Measurements from ENCODE around the gene ERBB4. TPM values are rescaled to one million over a fixed set of nuclear protein-coding genes. Genes with fewer than 3 reads are reported as not detected.

ERBB4 gene
- total RNA-seq, 2 donors from 2014 or later, result not detected

GRCh38 chr2:211376410-211376809 lies 1162.2 kb downstream of the ERBB4 start:
- H3K27me3 Mint-ChIP-seq, result no peaks in the 10 kb centered on the region

GRCh38 chr2:211373203-211373602 lies 1165.4 kb downstream of the ERBB4 start:
- no peak for ATAC-seq

More at GRCh38 chr2:211376410-211376809, 1162.2 kb downstream of the ERBB4 start:
- Mint-ChIP-seq H3K9me3 (peaks cover 3% of the 10 kb centered on the region), H3K27ac (no peak overlapping the region), H3K36me3 (no peaks in the 10 kb centered on the region), H3K4me1 (ENCODE audit: low read depth in 2 of 2) (no peaks in the 10 kb centered on the region), H3K4me3 (no peak overlapping the region)
- DNase-seq (ENCODE audit: low spot score) (no peak), ATAC-seq (no peak)

GRCh38 chr2:211371465-211371864 lies 1167.1 kb downstream of the ERBB4 start:
- Mint-ChIP-seq H3K4me3 (no peak overlapping the region), H3K4me1 (ENCODE audit: low read depth in 2 of 2) (no peaks in the 10 kb centered on the region), H3K36me3 (no peaks in the 10 kb centered on the region), H3K9me3 (peaks cover 11% of the 10 kb centered on the region), H3K27me3 (no peaks in the 10 kb centered on the region), H3K27ac (no peak overlapping the region)
- DNase-seq (ENCODE audit: low spot score) (no peak), ATAC-seq (no peak)

More at GRCh38 chr2:211373203-211373602, 1165.4 kb downstream of the ERBB4 start:
- Mint-ChIP-seq H3K4me3 (no peak overlapping the region), H3K36me3 (no peaks in the 10 kb centered on the region), H3K4me1 (ENCODE audit: low read depth in 2 of 2) (no peaks in the 10 kb centered on the region), H3K27ac (no peak overlapping the region), H3K9me3 (peaks cover 4% of the 10 kb centered on the region), H3K27me3 (no peaks in the 10 kb centered on the region)
- DNase-seq (ENCODE audit: low spot score), result no peak

- Mint-ChIP-seq H3K27ac (no peak overlapping the region), H3K4me1 (ENCODE audit: low read depth in 2 of 2) (no peaks in the 10 kb centered on the region), H3K4me3 (no peak overlapping the region), H3K36me3 (no peaks in the 10 kb centered on the region), H3K27me3 (no peaks in the 10 kb centered on the region), H3K9me3 (peaks cover 11% of the 10 kb centered on the region)
- no peak for DNase-seq (ENCODE audit: low spot score)
- no peak for ATAC-seq
Observed at GRCh38 chr2:211368467-211368866, 1170.1 kb downstream of the ERBB4 start.

GRCh38 chr2:211367711-211368110 lies 1170.9 kb downstream of the ERBB4 start:
- H3K4me3 Mint-ChIP-seq, result no peak overlapping the region
- ATAC-seq (no peak), DNase-seq (ENCODE audit: low spot score) (no peak)
- peaks cover 11% of the 10 kb centered on the region for H3K9me3 Mint-ChIP-seq
- H3K4me1 Mint-ChIP-seq (ENCODE audit: low read depth in 2 of 2), result no peaks in the 10 kb centered on the region
- H3K27me3 Mint-ChIP-seq, result no peaks in the 10 kb centered on the region
- no peaks in the 10 kb centered on the region for H3K36me3 Mint-ChIP-seq
- H3K27ac Mint-ChIP-seq, result no peak overlapping the region

- Mint-ChIP-seq H3K4me3 (no peak overlapping the region), H3K9me3 (peaks cover 13% of the 10 kb centered on the region), H3K4me1 (ENCODE audit: low read depth in 2 of 2) (no peaks in the 10 kb centered on the region), H3K27ac (no peak overlapping the region), H3K27me3 (no peaks in the 10 kb centered on the region), H3K36me3 (no peaks in the 10 kb centered on the region)
- DNase-seq (ENCODE audit: low spot score) (no peak), ATAC-seq (no peak)
Observed at GRCh38 chr2:211367293-211367692, 1171.3 kb downstream of the ERBB4 start.

GRCh38 chr2:211364911-211365310 lies 1173.7 kb downstream of the ERBB4 start:
- DNase-seq (ENCODE audit: low spot score), result no peak

GRCh38 chr2:211361383-211361782 lies 1177.2 kb downstream of the ERBB4 start:
- Mint-ChIP-seq H3K27me3 (no peaks in the 10 kb centered on the region), H3K4me3 (no peak overlapping the region), H3K9me3 (peaks cover 6% of the 10 kb centered on the region), H3K4me1 (ENCODE audit: low read depth in 2 of 2) (no peaks in the 10 kb centered on the region), H3K36me3 (no peaks in the 10 kb centered on the region), H3K27ac (no peak overlapping the region)
- ATAC-seq, result no peak
- DNase-seq (ENCODE audit: low spot score), result no peak

More at GRCh38 chr2:211364911-211365310, 1173.7 kb downstream of the ERBB4 start:
- no peaks in the 10 kb centered on the region for H3K27me3 Mint-ChIP-seq
- no peaks in the 10 kb centered on the region for H3K36me3 Mint-ChIP-seq
- no peaks in the 10 kb centered on the region for H3K4me1 Mint-ChIP-seq (ENCODE audit: low read depth in 2 of 2)
- ATAC-seq, result no peak
- no peak overlapping the region for H3K4me3 Mint-ChIP-seq
- peaks cover 14% of the 10 kb centered on the region for H3K9me3 Mint-ChIP-seq
- H3K27ac Mint-ChIP-seq, result no peak overlapping the region

- H3K4me1 Mint-ChIP-seq (ENCODE audit: low read depth in 2 of 2), result no peaks in the 10 kb centered on the region
Observed at GRCh38 chr2:211359347-211359746, 1179.3 kb downstream of the ERBB4 start.

GRCh38 chr2:211358504-211358903 lies 1180.1 kb downstream of the ERBB4 start:
- Mint-ChIP-seq H3K4me1 (ENCODE audit: low read depth in 2 of 2) (no peaks in the 10 kb centered on the region), H3K27me3 (no peaks in the 10 kb centered on the region), H3K27ac (no peak overlapping the region), H3K9me3 (peaks cover 6% of the 10 kb centered on the region), H3K36me3 (no peaks in the 10 kb centered on the region), H3K4me3 (no peak overlapping the region)
- DNase-seq (ENCODE audit: low spot score) (no peak), ATAC-seq (no peak)

More at GRCh38 chr2:211359347-211359746, 1179.3 kb downstream of the ERBB4 start:
- no peak for DNase-seq (ENCODE audit: low spot score)
- ATAC-seq, result no peak
- H3K36me3 Mint-ChIP-seq, result no peaks in the 10 kb centered on the region
- H3K9me3 Mint-ChIP-seq, result peaks cover 6% of the 10 kb centered on the region
- H3K27ac Mint-ChIP-seq, result no peak overlapping the region
- no peaks in the 10 kb centered on the region for H3K27me3 Mint-ChIP-seq
- no peak overlapping the region for H3K4me3 Mint-ChIP-seq

- Mint-ChIP-seq H3K27ac (no peak overlapping the region), H3K9me3 (peaks cover 6% of the 10 kb centered on the region), H3K36me3 (no peaks in the 10 kb centered on the region), H3K27me3 (no peaks in the 10 kb centered on the region), H3K4me3 (no peak overlapping the region), H3K4me1 (ENCODE audit: low read depth in 2 of 2) (no peaks in the 10 kb centered on the region)
- DNase-seq (ENCODE audit: low spot score) (no peak), ATAC-seq (no peak)
Observed at GRCh38 chr2:211354481-211354880, 1184.1 kb downstream of the ERBB4 start.

- H3K36me3 Mint-ChIP-seq, result no peaks in the 10 kb centered on the region
- H3K4me1 Mint-ChIP-seq (ENCODE audit: low read depth in 2 of 2), result no peaks in the 10 kb centered on the region
- H3K9me3 Mint-ChIP-seq, result peaks cover 6% of the 10 kb centered on the region
- no peaks in the 10 kb centered on the region for H3K27me3 Mint-ChIP-seq
- ATAC-seq, result no peak
- H3K27ac Mint-ChIP-seq, result no peak overlapping the region
- no peak overlapping the region for H3K4me3 Mint-ChIP-seq
- DNase-seq (ENCODE audit: low spot score), result no peak
Observed at GRCh38 chr2:211351987-211352386, 1186.6 kb downstream of the ERBB4 start.

- no peak overlapping the region for H3K27ac Mint-ChIP-seq
- no peaks in the 10 kb centered on the region for H3K4me1 Mint-ChIP-seq (ENCODE audit: low read depth in 2 of 2)
- no peaks in the 10 kb centered on the region for H3K36me3 Mint-ChIP-seq
- peaks cover 9% of the 10 kb centered on the region for H3K9me3 Mint-ChIP-seq
- no peak for ATAC-seq
- H3K27me3 Mint-ChIP-seq, result no peaks in the 10 kb centered on the region
- DNase-seq (ENCODE audit: low spot score), result no peak
- H3K4me3 Mint-ChIP-seq, result no peak overlapping the region
Observed at GRCh38 chr2:211349031-211349430, 1189.6 kb downstream of the ERBB4 start.

GRCh38 chr2:211347328-211347727 lies 1191.3 kb downstream of the ERBB4 start:
- H3K9me3 Mint-ChIP-seq, result peaks cover 10% of the 10 kb centered on the region
- H3K27me3 Mint-ChIP-seq, result no peaks in the 10 kb centered on the region
- H3K36me3 Mint-ChIP-seq, result no peaks in the 10 kb centered on the region
- DNase-seq (ENCODE audit: low spot score) (no peak), ATAC-seq (no peak)
- H3K4me1 Mint-ChIP-seq (ENCODE audit: low read depth in 2 of 2), result no peaks in the 10 kb centered on the region
- no peak overlapping the region for H3K4me3 Mint-ChIP-seq
- H3K27ac Mint-ChIP-seq, result no peak overlapping the region

GRCh38 chr2:211344289-211344688 lies 1194.3 kb downstream of the ERBB4 start:
- Mint-ChIP-seq H3K36me3 (no peaks in the 10 kb centered on the region), H3K27ac (no peak overlapping the region), H3K4me1 (ENCODE audit: low read depth in 2 of 2) (no peaks in the 10 kb centered on the region), H3K27me3 (no peaks in the 10 kb centered on the region), H3K4me3 (no peak overlapping the region), H3K9me3 (peaks cover 6% of the 10 kb centered on the region)
- ATAC-seq, result no peak
- no peak for DNase-seq (ENCODE audit: low spot score)
